IMR-90 (cell line): Measurements from ENCODE around the gene HIRA. TPM values are rescaled to one million over a fixed set of nuclear protein-coding genes. Genes with fewer than 3 reads are reported as not detected.

Source experiments
- ATAC-seq: fragments of 200-7000 bp; cut with Tn5 transposase; 2 replicates; pipeline ENCODE4 v1.9.1; 2020; ENCODE audit warnings: low read depth, mild to moderate bottlenecking, moderate library complexity
- BruUV-seq: library from RNA; stranded (reverse); fragments of 400-500 nt; replicated peaks from 2 replicates; lab custom pipeline; 2021; lab: Mats Ljungman, UMichigan
- CTCF ChIA-PET: fragments of 300-600 bp; formaldehyde crosslinking; extraction: SDS; loops from one replicate; lab custom pipeline; 2021; ENCODE audit warnings: antibody characterized with exemption; lab: Yijun Ruan, JAX
- POLR2A ChIA-PET: fragments of 300-600 bp; sonication (Branson Sonifier 250); formaldehyde crosslinking; loops from one replicate; lab custom pipeline; 2022; ENCODE audit warnings: antibody characterized with exemption; ENCODE audit not compliant: unreplicated experiment; lab: Charles Lee
- DNase-seq: peaks from one replicate; pipeline ENCODE4 v3.0.0; 2013
- H2AFZ ChIP-seq: replicated peaks from 2 replicates; pipeline ENCODE3; 2013; ENCODE audit warnings: low read length, mild to moderate bottlenecking; ENCODE audit not compliant: poor library complexity
- H2AK5ac ChIP-seq: 2 replicates; pipeline ENCODE4 v1.6.1; 2013; ENCODE audit warnings: low read depth, low read length, inconsistent platforms
- H2AK9ac ChIP-seq: replicated peaks from 2 replicates; pipeline ENCODE3; 2013; ENCODE audit warnings: mild to moderate bottlenecking, low read depth, low read length, moderate library complexity; ENCODE audit not compliant: poor library complexity
- H2BK120ac ChIP-seq: 2 replicates; pipeline ENCODE4 v1.6.1; 2013; ENCODE audit warnings: low read depth, low read length, inconsistent platforms
- H2BK15ac ChIP-seq: 3 replicates; pipeline ENCODE4 v1.6.1; 2013; ENCODE audit warnings: low read depth, low read length, inconsistent platforms
- H2BK20ac ChIP-seq: 2 replicates; pipeline ENCODE4 v1.6.1; 2013; ENCODE audit warnings: low read depth, mild to moderate bottlenecking, inconsistent platforms, low read length, moderate library complexity
- H2BK5ac ChIP-seq: 2 replicates; pipeline ENCODE4 v1.6.1; 2013; ENCODE audit warnings: mild to moderate bottlenecking, low read depth, low read length, inconsistent platforms; ENCODE audit not compliant: poor library complexity, severe bottlenecking
- H3K14ac ChIP-seq: replicated peaks from 2 replicates; pipeline ENCODE4 v1.6.1; 2013; ENCODE audit warnings: low read depth, low read length, inconsistent platforms
- H3K18ac ChIP-seq: 2 replicates; pipeline ENCODE4 v1.6.1; 2013; ENCODE audit warnings: low read depth, low read length, control low read depth
- H3K23ac ChIP-seq: 2 replicates; pipeline ENCODE4 v1.6.1; 2013; ENCODE audit warnings: low read depth, low read length, inconsistent platforms
- H3K27ac ChIP-seq: 2 replicates; pipeline ENCODE4 v1.5.1; 2013; ENCODE audit warnings: mild to moderate bottlenecking, control low read depth, low read length; ENCODE audit not compliant: insufficient read depth
- H3K27me3 ChIP-seq: 2 replicates; pipeline ENCODE4 v1.6.1; 2013; ENCODE audit warnings: low read length; ENCODE audit not compliant: control insufficient read depth, insufficient read depth
- H3K36me3 ChIP-seq: 2 replicates; pipeline ENCODE4 v1.6.1; 2013; ENCODE audit warnings: low read length, mixed read lengths; ENCODE audit not compliant: control insufficient read depth, insufficient read depth
- H3K4ac ChIP-seq: 2 replicates; pipeline ENCODE4 v1.6.1; 2013; ENCODE audit warnings: low read depth, low read length, inconsistent platforms
- H3K4me1 ChIP-seq: 2 replicates; pipeline ENCODE4 v1.6.1; 2013; ENCODE audit warnings: low read length, mixed read lengths; ENCODE audit not compliant: control insufficient read depth, insufficient read depth
- H3K4me2 ChIP-seq: 2 replicates; pipeline ENCODE4 v1.6.1; 2013; ENCODE audit warnings: low read depth, mild to moderate bottlenecking, control low read depth, low read length, moderate library complexity
- H3K4me3 ChIP-seq: 2 replicates; pipeline ENCODE4 v1.5.1; 2013; ENCODE audit warnings: low read depth, mild to moderate bottlenecking, control low read depth, low read length, moderate library complexity; ENCODE audit not compliant: insufficient read depth
- H3K56ac ChIP-seq: 2 replicates; pipeline ENCODE4 v1.6.1; 2013; ENCODE audit warnings: low read length, inconsistent platforms; ENCODE audit not compliant: insufficient read depth; ENCODE audit errors: extremely low read depth
- H3K79me1 ChIP-seq, 2 experiments: 2 replicates each; pipeline ENCODE4 v1.6.1; 2013; ENCODE audit warnings: low read length in 2 of 2, inconsistent platforms in 1 of 2, low read depth in 1 of 2
- H3K9ac ChIP-seq: 2 replicates; pipeline ENCODE4 v1.6.1; 2013; ENCODE audit warnings: low read depth, low read length, control low read depth
- H3K9me1 ChIP-seq: 2 replicates; pipeline ENCODE4 v1.6.1; 2013; ENCODE audit warnings: low read length, inconsistent platforms; ENCODE audit not compliant: insufficient read depth
- H3K9me3 ChIP-seq: 2 replicates; pipeline ENCODE4 v1.6.1; 2013; ENCODE audit warnings: low read length; ENCODE audit not compliant: control insufficient read depth, insufficient read depth
- H4K20me1 ChIP-seq: 2 replicates; pipeline ENCODE4 v1.6.1; 2013; ENCODE audit warnings: low read length, inconsistent platforms; ENCODE audit not compliant: insufficient read depth
- H4K5ac ChIP-seq: 2 replicates; pipeline ENCODE4 v1.6.1; 2013; ENCODE audit warnings: mild to moderate bottlenecking, low read depth, low read length, control low read depth
- H4K8ac ChIP-seq, 2 experiments: 2 replicates each; pipeline ENCODE4 v1.6.1; 2013; ENCODE audit warnings: low read depth in 2 of 2, low read length in 2 of 2, control low read depth in 1 of 2, inconsistent platforms in 1 of 2
- H4K91ac ChIP-seq: 2 replicates; pipeline ENCODE4 v1.6.1; 2013; ENCODE audit warnings: low read depth, low read length, inconsistent platforms; ENCODE audit not compliant: insufficient read depth
- CTCF ChIP-seq: conservative IDR thresholded peaks from 2 replicates; pipeline ENCODE4 v1.5.1; 2012; ENCODE audit warnings: mild to moderate bottlenecking, low read depth, low read length, improper control_type of control experiment
- POLR2A ChIP-seq: IDR thresholded peaks from 2 replicates; pipeline ENCODE4 v1.6.1; 2012; ENCODE audit warnings: mild to moderate bottlenecking, low read depth, low read length
- RCOR1 ChIP-seq: IDR thresholded peaks from 2 replicates; pipeline ENCODE4 v1.6.1; 2012; ENCODE audit warnings: mild to moderate bottlenecking, low read length, improper control_type of control experiment; ENCODE audit not compliant: insufficient replicate concordance
- WGBS, 2 experiments: methylation state at CpG; one replicate each; pipeline versions ENCODE4 v1.1.5 to v1.1.7; 2013; ENCODE audit warnings: missing lambda C conversion rate in 2 of 2; ENCODE audit not compliant: insufficient read length in 1 of 2; ENCODE audit errors: extremely low coverage in 2 of 2; 5-methylcytosine and 5-hydroxymethylcytosine counted together
- dilution Hi-C: fragments of 300-500 bp; cut with HindIII; formaldehyde crosslinking; loops from one replicate; pipeline ENCODE4 v1.14.3; 2018; ENCODE audit warnings: low sequenced_read_pairs; ENCODE audit not compliant: unreplicated experiment
- in situ Hi-C: fragments of 300-500 bp; cut with MboI; formaldehyde crosslinking; loops from 3 replicates; pipeline ENCODE4 v1.14.3; 2019; ENCODE audit warnings: low sequenced_read_pairs, inconsistent platforms, mixed read lengths
- intact Hi-C: fragments of 100-400 bp; cut with micrococcal nuclease; formaldehyde crosslinking; loops from 2 replicates; pipeline ENCODE4 v1.10.0; 2022
- polyA plus RNA-seq, 3 experiments: library from polyadenylated mRNA; depleted of rRNA; stranded (reverse); fragments of >200 nt; gene quantifications; 2 replicates each; pipeline ENCODE4 v1.2.3, GENCODE V29; 2012; ENCODE audit warnings: low replicate concordance in 1 of 3
- total RNA-seq: library from RNA; depleted of rRNA; stranded (reverse); fragments of >200 nt; gene quantifications from 2 replicates; pipeline ENCODE4 v1.2.3, GENCODE V29; 2012

Gene HIRA
- total and polyA plus RNA-seq, 2 of the 4 experiments (the other 2 are of a cell fraction) = 14.5 to 24.2 TPM

GRCh38 chr22:19469421-19469820 lies 37.9 kb upstream of the HIRA start:
- Histone ChIP-seq H2BK5ac (no peak overlapping the region), H3K9ac (no peak overlapping the region), H3K4me1 (peaks cover 4% of the 10 kb centered on the region; the same call in 1 of the 2 replicates), H3K4me2 (no peak overlapping the region), H4K91ac (no peak overlapping the region), H3K4me3 (no peak overlapping the region), H3K9me3 (no peaks in the 10 kb centered on the region), H4K8ac (no peak overlapping the region), H2BK15ac (no peak overlapping the region), H2AFZ (no peak overlapping the region), H2BK120ac (no peak overlapping the region), H3K79me1 (peaks cover 19 to 53% of the 10 kb centered on the region in 2 experiments), H2AK9ac (no peak overlapping the region), H2AK5ac (no peak overlapping the region), H3K27me3 (no peaks in the 10 kb centered on the region), H3K56ac (no peak overlapping the region), H3K27ac (no peak overlapping the region), H3K9me1 (peaks cover 9% of the 10 kb centered on the region), H2BK20ac (no peak overlapping the region), H3K23ac (no peak overlapping the region), H4K5ac (no peak overlapping the region), H3K18ac (no peak overlapping the region), H3K4ac (no peak overlapping the region), H3K14ac (no peak overlapping the region), H3K36me3 (peaks cover 87% of the 10 kb centered on the region), H4K20me1 (peaks cover 34% of the 10 kb centered on the region)
- DNase-seq = no peak
- WGBS, 2 experiments = 95% methylated on average over 4 of the region's 7 CpGs; no CpG with 5 or more reads in 1 of the 2 experiments
- ChIA-PET POLR2A (no interaction called here), CTCF (no interaction called here)
- dilution Hi-C loops (no loop called here), in situ Hi-C loops (no loop called here), intact Hi-C loops (no loop called here)
- no TSS peak for BruUV-seq
- TF ChIP-seq CTCF (no peak), POLR2A (no peak), RCOR1 (no peak)
- ATAC-seq = no peak
